Choroid plexus epithelial cell (primary cell): ENCODE measurements around the gene RUNX1.
A peak's percentile ranks its signal among the peaks of the same experiment; 100 is the strongest.

Experiments used
- DNase-seq: peaks from one replicate; pipeline ENCODE4 v3.0.0-alpha.2; 2010; ENCODE audit warnings: low read depth
- H3K4me3 ChIP-seq: 2 replicates; pipeline ENCODE4 v1.5.1; 2011; ENCODE audit warnings: low read depth, mild to moderate bottlenecking, control low read depth, low read length, moderate library complexity
- CTCF ChIP-seq: conservative IDR thresholded peaks from 2 replicates; pipeline ENCODE4 v1.5.1; 2011; ENCODE audit warnings: low read depth, mild to moderate bottlenecking, control low read depth, inconsistent platforms, low read length, moderate library complexity

Gene RUNX1

GRCh38 chr21:34827445-34828235 lies 221.5 kb downstream of the RUNX1 start:
- no peak for DNase-seq
- no peak for TF ChIP-seq CTCF
- H3K4me3 ChIP-seq: no peak overlapping the region

GRCh38 chr21:34826836-34827235 lies 222.3 kb downstream of the RUNX1 start:
- no peak for DNase-seq
- H3K4me3 ChIP-seq: no peak overlapping the region
- no peak for TF ChIP-seq CTCF

GRCh38 chr21:34825948-34826548 lies 223.1 kb downstream of the RUNX1 start:
- no peak for TF ChIP-seq CTCF
- H3K4me3 ChIP-seq: no peak overlapping the region
- no peak for DNase-seq

- DNase-seq: no peak
- no peak for TF ChIP-seq CTCF
- H3K4me3 ChIP-seq: no peak overlapping the region
Measured at GRCh38 chr21:34825101-34825500, 224.0 kb downstream of the RUNX1 start.

GRCh38 chr21:34824314-34824713 lies 224.8 kb downstream of the RUNX1 start:
- DNase-seq: no peak
- TF ChIP-seq CTCF: no peak
- no peak overlapping the region for H3K4me3 ChIP-seq

- peak; percentile 62 for DNase-seq
- no peak for TF ChIP-seq CTCF
- no peak overlapping the region for H3K4me3 ChIP-seq
Measured at GRCh38 chr21:34822942-34823341, 226.2 kb downstream of the RUNX1 start.

GRCh38 chr21:34822168-34822567 lies 226.9 kb downstream of the RUNX1 start:
- no peak overlapping the region for H3K4me3 ChIP-seq
- no peak for TF ChIP-seq CTCF
- DNase-seq: no peak
